ENCODE results near the gene ADAM10. TPM values are rescaled to one million over a fixed set of nuclear protein-coding genes. Genes with fewer than 3 reads are reported as not detected.

ADAM10 gene
- total RNA-seq, 4 donors from 2014 or later, result 51.6 to 111 (median 63.3) TPM

- DNase-seq (ENCODE audit: low spot score), result no peak
- TF ChIP-seq CTCF (IDR thresholded peaks at IDR 0.05), result no peak
- no peak for ATAC-seq (ENCODE audit: low FRiP score)
These were observed 6.4 kb upstream of the ADAM10 start for GRCh38 chr15:58755956-58756355.

GRCh38 chr15:58755350-58755749 is 5.8 kb upstream of the ADAM10 start:
- TF ChIP-seq CTCF (IDR thresholded peaks at IDR 0.05), result no peak
- ATAC-seq (ENCODE audit: low FRiP score) (no peak), DNase-seq (ENCODE audit: low spot score) (no peak)

DNA sequence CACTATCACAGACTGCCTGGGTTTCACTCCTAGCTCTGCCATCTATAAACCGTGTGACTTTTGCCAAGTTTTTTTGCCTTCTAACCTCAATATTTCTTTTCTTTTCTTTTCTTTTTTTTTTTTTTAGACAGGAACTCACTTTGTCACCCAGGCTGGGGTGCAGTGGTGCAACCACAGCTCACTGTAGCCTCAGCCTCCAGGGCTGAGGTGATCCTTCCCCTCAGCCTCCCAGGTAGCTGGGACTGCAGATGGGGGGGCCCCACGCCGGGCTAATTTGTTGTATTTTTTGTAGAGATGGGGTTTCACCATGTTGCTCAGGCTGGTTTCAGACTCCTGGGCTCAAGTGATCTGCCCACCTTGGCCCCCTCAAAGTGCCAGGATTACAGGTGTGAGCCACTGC is 3.2 kb upstream of the ADAM10 start:
- DNase-seq (ENCODE audit: low spot score) (no peak), ATAC-seq (ENCODE audit: low FRiP score) (no peak)
- no peak for TF ChIP-seq CTCF (IDR thresholded peaks at IDR 0.05)

- peak; percentile 48 for DNase-seq (ENCODE audit: low spot score)
- no peak for TF ChIP-seq CTCF (IDR thresholded peaks at IDR 0.05)
- peak; percentile 45 for ATAC-seq (ENCODE audit: low FRiP score)
These were observed 515 bp downstream of the ADAM10 start for GRCh38 chr15:58748852-58749531.

- no peak for DNase-seq (ENCODE audit: low spot score)
- no peak for TF ChIP-seq CTCF (IDR thresholded peaks at IDR 0.05)
- ATAC-seq (ENCODE audit: low FRiP score), result no peak
These were observed 1.3 kb downstream of the ADAM10 start for GRCh38 chr15:58748040-58748851.

GRCh38 chr15:58746174-58746573 is 3.3 kb downstream of the ADAM10 start:
- no peak for TF ChIP-seq CTCF (IDR thresholded peaks at IDR 0.05)
- DNase-seq (ENCODE audit: low spot score) (no peak), ATAC-seq (ENCODE audit: low FRiP score) (no peak)
